GM23338 (cell line): ENCODE measurements around the gene NOXA1. TPM values are rescaled to one million over a fixed set of nuclear protein-coding genes. Genes with fewer than 3 reads are reported as not detected.

Source experiments
- ATAC-seq: fragments of 200-7000 bp; cut with Tn5 transposase; 3 replicates; pipeline ENCODE4 v1.9.1; 2020
- DNase-seq: peaks from one replicate; pipeline ENCODE4 v3.0.0-alpha.2; 2015; ENCODE audit warnings: low spot score
- H2AFZ ChIP-seq: fragments of 200-600 bp; sonication (generic); 2 replicates; pipeline ENCODE4 v1.8.0; 2016; ENCODE audit warnings: antibody characterized with exemption, mild to moderate bottlenecking, moderate library complexity
- H3F3A ChIP-seq: fragments of 200-600 bp; sonication (generic); replicated peaks from 2 replicates; pipeline ENCODE4 v1.8.0; 2017; ENCODE audit warnings: antibody characterized with exemption, mixed run types, low read depth
- H3K27ac ChIP-seq: fragments of 200-600 bp; sonication (generic); 2 replicates; pipeline ENCODE4 v1.6.1; 2016; ENCODE audit warnings: low read depth
- H3K27me3 ChIP-seq: fragments of 200-600 bp; sonication (generic); 2 replicates; pipeline ENCODE4 v1.8.0; 2016; ENCODE audit warnings: mild to moderate bottlenecking, mixed run types, moderate library complexity; ENCODE audit not compliant: insufficient read depth
- H3K36me3 ChIP-seq: fragments of 200-600 bp; sonication (generic); 2 replicates; pipeline ENCODE4 v1.8.0; 2016; ENCODE audit warnings: mild to moderate bottlenecking; ENCODE audit not compliant: insufficient read depth
- H3K4me1 ChIP-seq: fragments of 200-600 bp; sonication (generic); 2 replicates; pipeline ENCODE4 v1.8.0; 2016; ENCODE audit warnings: mild to moderate bottlenecking, moderate library complexity; ENCODE audit not compliant: insufficient read depth
- H3K4me2 ChIP-seq: fragments of 200-600 bp; sonication (generic); 2 replicates; pipeline ENCODE4 v1.7.1; 2017; ENCODE audit warnings: mixed run types
- H3K4me3 ChIP-seq: fragments of 200-600 bp; sonication (generic); 2 replicates; pipeline ENCODE4 v1.6.1; 2016; ENCODE audit warnings: mixed run types
- H3K79me2 ChIP-seq: fragments of 200-600 bp; sonication (generic); replicated peaks from 2 replicates; pipeline ENCODE4 v1.8.0; 2017; ENCODE audit warnings: mild to moderate bottlenecking; ENCODE audit not compliant: insufficient read depth
- H3K9me2 ChIP-seq: fragments of 200-600 bp; sonication (generic); 2 replicates; pipeline ENCODE4 v1.8.0; 2017; ENCODE audit not compliant: insufficient read depth
- H4K20me1 ChIP-seq: fragments of 200-600 bp; sonication (generic); replicated peaks from 2 replicates; pipeline ENCODE4 v1.8.0; 2017; ENCODE audit warnings: mild to moderate bottlenecking; ENCODE audit not compliant: insufficient read depth
- H3K27ac Mint-ChIP-seq: 2 replicates; pipeline ENCODE4 v1.8.0; 2020; ENCODE audit warnings: inconsistent platforms, mild to moderate bottlenecking, moderate library complexity, mixed read lengths
- H3K27me3 Mint-ChIP-seq: 3 replicates; pipeline ENCODE4 v1.8.0; 2022; ENCODE audit warnings: low read depth, mild to moderate bottlenecking, moderate library complexity, mixed read lengths, inconsistent platforms; ENCODE audit not compliant: insufficient read depth, poor library complexity
- H3K36me3 Mint-ChIP-seq: 3 replicates; pipeline ENCODE4 v1.8.0; 2021; ENCODE audit warnings: low read depth, mild to moderate bottlenecking, inconsistent platforms, moderate library complexity, mixed read lengths
- H3K4me1 Mint-ChIP-seq: 3 replicates; pipeline ENCODE4 v1.8.0; 2020; ENCODE audit warnings: mild to moderate bottlenecking, inconsistent platforms, mixed read lengths
- H3K4me3 Mint-ChIP-seq: 3 replicates; pipeline ENCODE4 v1.8.0; 2021; ENCODE audit warnings: moderate library complexity, mild to moderate bottlenecking, inconsistent platforms, mixed read lengths
- H3K9me3 Mint-ChIP-seq: 3 replicates; pipeline ENCODE4 v1.8.0; 2020; ENCODE audit warnings: moderate library complexity, mild to moderate bottlenecking, inconsistent platforms, mixed read lengths
- CREB1 ChIP-seq: fragments of 250-450 bp; sonication (Bioruptor Pico); IDR thresholded peaks from 2 replicates; pipeline ENCODE4 v1.5.0; 2020; ENCODE audit warnings: low read depth, mild to moderate bottlenecking, moderate library complexity
- CTCF ChIP-seq, 2 experiments: fragments of 200-600 bp in 1 of 2; sonication (generic) in 1 of 2; conservative IDR thresholded peaks; 2 replicates each; pipeline versions ENCODE4 v1.5.1 to v1.6.1; 2016 to 2017; ENCODE audit warnings: antibody characterized with exemption in 2 of 2, low read depth in 2 of 2, mild to moderate bottlenecking in 2 of 2, moderate library complexity in 1 of 2
- ETS1 ChIP-seq: IDR thresholded peaks from 2 replicates; pipeline ENCODE4 v1.6.1; 2016; ENCODE audit warnings: antibody characterized with exemption
- JUNB ChIP-seq: IDR thresholded peaks from one replicate; pipeline ENCODE4 v1.6.1; 2016; ENCODE audit warnings: antibody characterized with exemption; ENCODE audit not compliant: unreplicated experiment
- POLR2AphosphoS5 ChIP-seq: IDR thresholded peaks from 2 replicates; pipeline ENCODE4 v1.6.1; 2016; ENCODE audit warnings: antibody characterized with exemption, low read depth
- REST ChIP-seq: IDR thresholded peaks from one replicate; pipeline ENCODE4 v1.6.1; 2018; ENCODE audit warnings: antibody characterized with exemption; ENCODE audit not compliant: unreplicated experiment
- ZNF114 ChIP-seq: fragments of 250-450 bp; sonication (Bioruptor Pico); IDR thresholded peaks from 2 replicates; pipeline ENCODE4 v1.5.0; 2020; ENCODE audit warnings: mild to moderate bottlenecking, moderate library complexity
- polyA plus RNA-seq: library from polyadenylated mRNA; unstranded; fragments of >200 nt; fragmentation: Nextera tagmentation; extraction: Ambion mirVana; gene quantifications from 2 replicates; pipeline ENCODE4 v1.2.1, GENCODE V29; 2016
- total RNA-seq: library from RNA; depleted of rRNA; stranded (reverse); fragments of >200 nt; shearing (Covaris generic); gene quantifications from 2 replicates; pipeline ENCODE4 v1.2.3, GENCODE V29; 2014

The NOXA1 gene
- total and polyA plus RNA-seq, 2 experiments from 2014 or later: 0.59 to 0.68 TPM

GRCh38 chr9:137407590-137408300, 15.4 kb upstream of the NOXA1 start:
- H3K4me1 ChIP-seq: 0 out of 2 replicates have a peak, but pooled peaks cover 3% of the 10 kb centered on the region
- Mint-ChIP-seq H3K27me3 (no peaks in the 10 kb centered on the region), H3K4me1 (no peaks in the 10 kb centered on the region; the same call in 1 of the 3 replicates), H3K9me3 (no peaks in the 10 kb centered on the region; the same call in 2 of the 3 replicates), H3K36me3 (no peaks in the 10 kb centered on the region), H3K4me3 (peak overlapping the region; percentile 27; the same call in 1 of the 3 replicates), H3K27ac (no peak overlapping the region)
- H3K27ac ChIP-seq: no peak overlapping the region
- H3K79me2 ChIP-seq: no peaks in the 10 kb centered on the region
- H3F3A ChIP-seq: 0 out of 2 replicates have a peak, but pooled peaks cover 3% of the 10 kb centered on the region
- no peak overlapping the region for H2AFZ ChIP-seq
- no peaks in the 10 kb centered on the region for H3K9me2 ChIP-seq
- H3K36me3 ChIP-seq: no peaks in the 10 kb centered on the region
- H4K20me1 ChIP-seq: peaks cover 5% of the 10 kb centered on the region; the same call in 1 of the 2 replicates
- no peak for DNase-seq
- TF ChIP-seq CTCF (conservative IDR thresholded peaks at IDR 0.05; ENCODE audit: low read depth in 2 of 2): 0 out of 4 replicates have a peak, but pooled peaks of 1 of the 2 experiments have one; percentile 4
- TF ChIP-seq JUNB: no peak
- H3K27me3 ChIP-seq: no peaks in the 10 kb centered on the region
- peak overlapping the region; percentile 56 for H3K4me3 ChIP-seq
- H3K4me2 ChIP-seq: peak overlapping the region; percentile 75
- ATAC-seq: no peak

GRCh38 chr9:137408651-137409405, 14.4 kb upstream of the NOXA1 start:
- ATAC-seq (no peak), DNase-seq (no peak)
- no peaks in the 10 kb centered on the region; the same call in 1 of the 3 replicates for H3K4me1 Mint-ChIP-seq
- Histone ChIP-seq H3K4me1 (0 out of 2 replicates have a peak, but pooled peaks cover 3% of the 10 kb centered on the region), H2AFZ (no peak overlapping the region), H3K4me2 (no peak overlapping the region), H3K27ac (no peak overlapping the region), H3F3A (0 out of 2 replicates have a peak, but pooled peaks cover 3% of the 10 kb centered on the region), H3K9me2 (no peaks in the 10 kb centered on the region), H3K79me2 (no peaks in the 10 kb centered on the region), H3K36me3 (no peaks in the 10 kb centered on the region), H3K4me3 (no peak overlapping the region), H3K27me3 (no peaks in the 10 kb centered on the region), H4K20me1 (peaks cover 5% of the 10 kb centered on the region)
- peaks cover 2% of the 10 kb centered on the region for H3K27me3 Mint-ChIP-seq
- no peaks in the 10 kb centered on the region for H3K9me3 Mint-ChIP-seq
- H3K27ac Mint-ChIP-seq: no peak overlapping the region
- no peak overlapping the region for H3K4me3 Mint-ChIP-seq
- H3K36me3 Mint-ChIP-seq: no peaks in the 10 kb centered on the region
- no peak for TF ChIP-seq CTCF (conservative IDR thresholded peaks at IDR 0.05; ENCODE audit: low read depth in 2 of 2)
- no peak for TF ChIP-seq POLR2AphosphoS5
- TF ChIP-seq ZNF114 (CRISPR knock-in tag): no peak
- no peak for TF ChIP-seq CREB1 (CRISPR knock-in tag)
- TF ChIP-seq REST: no peak
- TF ChIP-seq ETS1: no peak
